Pons (tissue), 1 donor: ENCODE data around the gene PRKCA.
A peak's percentile ranks its signal among the peaks of the same experiment; 100 is the strongest.

ENCODE experiments used
- DNase-seq: peaks from one replicate; pipeline ENCODE4 v3.0.0-alpha.2; 2016; ENCODE audit warnings: low spot score

The PRKCA gene

GRCh38 chr17:66414561-66415175 lies 112.3 kb downstream of the PRKCA start:
- DNase-seq: no peak

GRCh38 chr17:66415366-66416206 lies 113.2 kb downstream of the PRKCA start:
- no peak for DNase-seq

GRCh38 chr17:66416207-66416940 lies 114.0 kb downstream of the PRKCA start:
- no peak for DNase-seq

DNA sequence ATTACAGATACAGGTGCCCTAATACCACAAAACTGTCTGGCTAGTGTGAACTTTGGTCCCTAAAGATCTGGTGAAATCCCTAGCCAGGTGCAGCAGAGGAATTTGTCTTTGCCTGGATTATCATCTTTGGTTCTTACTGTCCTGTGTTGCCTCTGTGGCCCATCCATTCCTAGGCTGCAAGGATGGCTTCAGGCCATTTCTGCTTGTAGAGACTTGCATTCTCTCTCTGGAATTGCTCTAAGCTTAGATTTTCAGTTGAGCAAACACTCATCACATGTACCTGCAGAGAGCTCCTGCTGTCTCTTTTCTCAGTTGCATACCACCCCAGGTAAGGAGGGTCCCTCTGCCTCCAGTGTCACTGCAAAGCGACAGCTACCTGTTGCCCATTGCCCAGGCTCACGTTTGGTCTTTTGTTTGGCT lies 114.9 kb downstream of the PRKCA start:
- DNase-seq: no peak

GRCh38 chr17:66420961-66421371 lies 118.6 kb downstream of the PRKCA start:
- no peak for DNase-seq

GRCh38 chr17:66422186-66422585 lies 119.8 kb downstream of the PRKCA start:
- DNase-seq: no peak

- DNase-seq: no peak
Observed at GRCh38 chr17:66423056-66423955, 120.9 kb downstream of the PRKCA start.

- DNase-seq: no peak
Observed at GRCh38 chr17:66425756-66426396, 123.5 kb downstream of the PRKCA start.

DNA sequence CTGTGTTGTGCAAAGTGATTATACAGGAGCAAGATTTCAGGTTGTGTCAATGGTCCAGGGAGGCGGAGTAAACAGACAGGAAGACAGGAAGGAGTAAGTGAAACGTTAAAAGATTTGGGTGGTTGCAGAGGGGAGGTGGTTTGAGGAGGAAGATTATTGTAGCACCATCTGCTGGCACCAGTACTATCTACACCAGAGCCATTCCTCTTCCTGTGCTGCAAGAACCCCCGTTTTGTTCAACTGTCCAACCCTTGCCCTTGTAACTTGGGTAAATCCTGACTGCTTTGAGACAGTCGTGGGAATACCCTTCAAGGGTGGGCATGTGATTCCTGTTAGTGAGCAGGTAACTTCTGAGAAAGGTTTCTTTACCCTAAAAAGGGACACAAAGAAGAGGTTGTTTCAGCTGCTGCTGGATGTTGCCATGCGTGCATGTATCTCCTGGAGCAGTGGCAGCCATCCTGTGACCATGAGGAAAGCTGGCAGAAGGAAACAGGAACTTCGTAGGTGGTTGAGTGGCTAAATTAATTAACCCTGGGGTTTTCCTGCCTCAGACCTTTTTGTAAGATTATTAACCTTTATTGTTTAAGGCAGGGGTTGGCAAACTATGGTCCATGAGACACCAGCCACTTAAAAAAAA lies 124.1 kb downstream of the PRKCA start:
- no peak for DNase-seq

- no peak for DNase-seq
Observed at GRCh38 chr17:66427134-66427533, 124.7 kb downstream of the PRKCA start.

GRCh38 chr17:66429680-66430079 lies 127.3 kb downstream of the PRKCA start:
- peak; percentile 64 for DNase-seq

DNA sequence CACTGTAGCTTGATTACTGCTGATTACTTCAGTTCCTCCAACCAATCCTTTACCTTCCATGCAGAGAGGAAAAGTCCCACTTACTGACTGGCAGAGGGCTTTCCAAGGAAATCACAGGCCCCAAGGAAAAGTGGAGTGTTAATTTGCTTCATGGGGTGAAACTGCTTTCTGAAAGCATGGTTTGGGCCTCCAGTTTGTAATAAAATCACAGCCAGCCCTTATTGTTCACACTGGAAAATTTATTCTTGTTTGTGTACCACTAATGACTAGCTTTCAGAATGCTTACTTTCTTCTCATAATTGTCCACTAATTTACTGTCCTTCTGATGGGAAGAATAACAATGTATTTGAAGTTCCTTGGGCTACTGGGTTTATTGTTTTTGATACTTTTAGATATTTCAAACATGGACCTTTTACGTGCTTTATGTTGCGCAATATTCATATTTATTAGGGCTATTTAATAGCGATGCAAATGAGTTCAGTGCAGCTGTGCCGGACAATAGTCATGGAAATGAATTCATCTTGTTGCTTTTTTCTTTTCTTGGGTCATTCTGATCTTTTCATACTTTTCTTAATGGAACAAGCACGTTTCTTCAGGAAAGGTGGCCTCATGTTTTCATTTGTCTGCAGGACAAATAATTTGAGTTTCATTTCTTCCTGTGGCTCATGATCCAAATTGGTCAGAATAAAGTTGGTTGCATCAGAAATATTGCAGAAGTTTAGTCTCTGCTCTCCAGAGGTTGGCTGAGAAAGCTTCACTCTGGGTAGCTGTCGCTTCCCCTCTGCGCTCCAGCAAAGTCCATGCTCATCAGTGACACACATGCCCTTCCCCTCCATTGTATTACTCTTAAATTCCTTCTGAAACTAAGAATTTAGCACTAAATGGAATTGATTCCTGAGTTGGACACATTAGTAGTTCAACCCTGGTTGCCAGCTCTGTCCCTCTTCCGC lies 128.7 kb downstream of the PRKCA start:
- peak; percentile 32 for DNase-seq

DNA sequence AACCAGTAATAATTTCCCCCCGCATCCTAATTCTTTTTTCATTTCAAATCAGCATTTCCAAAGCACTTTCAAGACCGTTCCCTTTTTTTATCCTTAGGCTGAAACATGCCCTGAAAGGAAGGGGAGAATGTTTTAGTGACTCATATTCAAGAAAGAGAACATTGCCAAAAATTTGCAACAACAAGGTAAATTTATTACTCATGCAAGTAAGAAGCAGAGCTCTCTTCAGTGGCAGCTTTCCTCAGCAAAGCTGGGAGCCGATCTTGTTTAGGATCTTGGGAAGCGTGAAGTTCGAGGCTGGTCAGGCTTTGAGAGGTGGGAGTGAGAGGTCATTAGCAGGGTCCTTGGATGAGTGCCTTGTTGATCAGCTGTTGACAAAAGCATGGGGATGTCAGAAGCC lies 129.5 kb downstream of the PRKCA start:
- no peak for DNase-seq

GRCh38 chr17:66432411-66432957 lies 130.1 kb downstream of the PRKCA start:
- no peak for DNase-seq

DNA sequence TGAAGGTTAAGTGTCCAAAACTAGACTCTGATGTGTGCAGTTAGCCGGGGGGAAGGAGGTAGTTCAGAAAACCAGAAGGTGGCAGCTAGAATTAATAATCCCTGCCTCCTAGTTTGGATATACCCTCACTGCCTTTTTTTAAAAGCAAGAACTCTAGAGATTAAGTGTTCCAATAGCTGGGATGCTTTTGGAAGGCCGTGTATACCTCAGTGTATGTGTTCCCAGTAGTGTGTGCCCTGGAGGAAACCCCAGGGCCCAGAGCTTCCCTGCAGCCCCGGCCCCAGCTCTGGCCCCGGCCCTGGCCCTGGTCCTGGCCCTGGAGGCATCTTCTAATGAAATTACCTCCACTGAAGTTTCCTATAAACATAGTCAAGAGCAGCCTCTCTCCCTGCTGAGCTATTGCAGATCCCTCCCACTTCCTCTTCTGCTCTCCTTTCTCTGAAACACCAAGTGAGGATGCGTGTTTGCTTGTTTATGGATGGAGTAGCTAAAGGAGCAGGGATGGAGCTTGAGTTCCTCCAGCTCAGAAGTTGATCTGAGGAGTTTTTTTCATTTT lies 130.7 kb downstream of the PRKCA start:
- peak; percentile 32 for DNase-seq

DNA sequence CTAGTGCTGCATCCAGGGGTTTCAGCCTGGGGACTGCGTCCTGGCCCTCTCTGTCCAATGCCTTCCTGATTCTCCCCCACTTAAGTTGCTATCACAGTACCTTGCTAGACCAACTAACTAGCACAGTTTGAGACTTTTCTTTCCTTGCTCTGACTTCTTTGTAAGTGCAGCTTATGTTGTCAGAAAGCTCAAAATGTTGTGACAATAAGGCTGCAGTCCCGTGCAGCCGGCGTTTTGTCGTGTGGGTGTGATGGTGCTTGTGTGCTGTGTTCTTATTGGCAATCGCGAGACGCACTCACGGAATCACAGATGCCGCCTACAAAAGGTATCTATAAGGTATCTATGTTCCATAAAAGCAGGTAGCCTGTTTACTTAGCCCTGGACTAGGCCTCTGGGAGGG lies 132.8 kb downstream of the PRKCA start:
- no peak for DNase-seq

GRCh38 chr17:66436631-66437030 lies 134.2 kb downstream of the PRKCA start:
- DNase-seq: no peak

DNA sequence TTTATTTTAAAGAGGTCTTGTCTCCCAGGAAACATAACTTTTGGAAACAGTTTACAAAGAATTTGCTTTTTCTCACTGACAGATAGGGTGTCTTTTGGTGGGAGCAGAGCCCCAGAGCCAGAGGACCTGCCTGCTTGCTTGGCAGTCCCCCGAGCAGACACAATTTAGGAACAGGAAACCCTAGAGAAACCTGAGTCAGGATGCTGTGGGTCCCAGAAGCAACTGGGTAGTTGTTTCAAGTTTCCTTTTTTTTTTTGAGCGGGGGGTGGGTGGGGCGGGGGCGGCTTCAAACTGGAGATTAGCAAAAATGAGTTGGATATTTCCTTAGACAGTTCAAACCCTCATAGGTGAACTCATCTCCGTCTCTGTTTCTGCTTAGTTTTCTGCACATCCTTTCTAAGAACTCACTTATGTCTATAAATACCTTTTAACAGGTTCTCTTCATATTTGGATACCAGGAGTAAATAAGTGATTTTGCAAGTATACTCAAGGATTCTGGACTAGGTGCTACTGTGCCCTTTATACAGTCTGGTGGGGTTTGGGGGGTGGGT lies 135.1 kb downstream of the PRKCA start:
- no peak for DNase-seq

GRCh38 chr17:66438101-66438500 lies 135.7 kb downstream of the PRKCA start:
- no peak for DNase-seq
